Astrocyte (in vitro differentiated cells and primary cell): Measurements from ENCODE around the gene KRTAP9-8. TPM values are rescaled to one million over a fixed set of nuclear protein-coding genes. Genes with fewer than 3 reads are reported as not detected.
A peak's percentile ranks its signal among the peaks of the same experiment; 100 is the strongest.

Source experiments
- DNase-seq: peaks from one replicate; pipeline ENCODE4 v3.0.0-alpha.2; 2010; ENCODE audit warnings: low read depth
- FAIRE-seq: peaks from 2 replicates; lab custom pipeline; 2011; peaks lifted over from hg19 to GRCh38; lab: Jason Lieb, UNC
- H2AFZ ChIP-seq: 2 replicates; pipeline ENCODE4 v1.6.0; 2012; ENCODE audit warnings: low read depth, low read length, inconsistent platforms
- H3K27ac ChIP-seq: 2 replicates; pipeline ENCODE4 v1.5.1; 2011; ENCODE audit warnings: low read depth, low read length, inconsistent platforms
- H3K27me3 ChIP-seq: 2 replicates; pipeline ENCODE4 v1.6.0; 2011; ENCODE audit warnings: low read length, inconsistent platforms; ENCODE audit not compliant: insufficient read depth
- H3K36me3 ChIP-seq: 2 replicates; pipeline ENCODE4 v1.5.1; 2011; ENCODE audit warnings: low read length, inconsistent platforms; ENCODE audit not compliant: insufficient read depth
- H3K4me1 ChIP-seq: 2 replicates; pipeline ENCODE4 v1.5.1; 2011; ENCODE audit warnings: low read length, inconsistent platforms; ENCODE audit not compliant: insufficient read depth
- H3K4me2 ChIP-seq: 2 replicates; pipeline ENCODE4 v1.6.0; 2012; ENCODE audit warnings: low read length, inconsistent platforms
- H3K4me3 ChIP-seq: 2 replicates; pipeline ENCODE4 v1.5.1; 2011; ENCODE audit warnings: low read depth, mild to moderate bottlenecking, low read length, inconsistent platforms; ENCODE audit not compliant: insufficient read depth
- H3K79me2 ChIP-seq: 2 replicates; pipeline ENCODE4 v1.6.0; 2012; ENCODE audit warnings: mild to moderate bottlenecking, low read length, inconsistent platforms; ENCODE audit not compliant: insufficient read depth
- H3K9ac ChIP-seq: 2 replicates; pipeline ENCODE4 v1.6.0; 2012; ENCODE audit warnings: mild to moderate bottlenecking, low read length, inconsistent platforms
- H3K9me3 ChIP-seq: 2 replicates; pipeline ENCODE4 v1.5.1; 2012; ENCODE audit warnings: low read depth, mild to moderate bottlenecking, low read length, inconsistent platforms; ENCODE audit not compliant: insufficient read depth
- H4K20me1 ChIP-seq: 2 replicates; pipeline ENCODE4 v1.6.0; 2012; ENCODE audit warnings: low read length, inconsistent platforms; ENCODE audit not compliant: insufficient read depth
- H3K27ac Mint-ChIP-seq: one replicate; pipeline ENCODE4 v1.8.0; 2021; ENCODE audit warnings: mild to moderate bottlenecking, mixed read lengths; ENCODE audit not compliant: unreplicated experiment
- H3K27me3 Mint-ChIP-seq: one replicate; pipeline ENCODE4 v1.8.0; 2021; ENCODE audit warnings: low read depth, mixed read lengths; ENCODE audit not compliant: unreplicated experiment
- H3K36me3 Mint-ChIP-seq: one replicate; pipeline ENCODE4 v1.8.0; 2021; ENCODE audit warnings: low read depth, mixed read lengths; ENCODE audit not compliant: unreplicated experiment
- H3K4me1 Mint-ChIP-seq: one replicate; pipeline ENCODE4 v1.8.0; 2021; ENCODE audit warnings: low read depth, mixed read lengths; ENCODE audit not compliant: unreplicated experiment
- H3K4me3 Mint-ChIP-seq: one replicate; pipeline ENCODE4 v1.8.0; 2021; ENCODE audit warnings: mild to moderate bottlenecking, moderate library complexity, mixed read lengths; ENCODE audit not compliant: unreplicated experiment
- H3K9me3 Mint-ChIP-seq: one replicate; pipeline ENCODE4 v1.8.0; 2021; ENCODE audit warnings: mild to moderate bottlenecking, mixed read lengths; ENCODE audit not compliant: unreplicated experiment
- CTCF ChIP-seq: IDR thresholded peaks from 2 replicates; pipeline ENCODE4 v1.5.1; 2011; ENCODE audit warnings: low read depth, mild to moderate bottlenecking, inconsistent platforms, low read length, moderate library complexity; ENCODE audit not compliant: insufficient read depth
- EZH2 ChIP-seq: IDR thresholded peaks from 2 replicates; pipeline ENCODE4 v1.6.1; 2012; ENCODE audit warnings: mild to moderate bottlenecking, low read length, inconsistent platforms; ENCODE audit not compliant: insufficient read depth
- total RNA-seq: library from RNA; stranded (reverse); gene quantifications from 2 replicates; pipeline ENCODE4 v1.2.1, GENCODE V29; 2021

Gene KRTAP9-8
- total RNA-seq, 1 donor from 2014 or later = not detected

- FAIRE-seq (no peak), DNase-seq (peak; percentile 61)
- H3K36me3 ChIP-seq = no peaks in the 10 kb centered on the region
- H3K79me2 ChIP-seq = no peaks in the 10 kb centered on the region
- no peak overlapping the region for H3K27ac ChIP-seq
- no peaks in the 10 kb centered on the region for H3K36me3 Mint-ChIP-seq
- no peaks in the 10 kb centered on the region for H3K9me3 ChIP-seq
- H3K27me3 Mint-ChIP-seq = no peaks in the 10 kb centered on the region
- no peak overlapping the region for H3K4me3 ChIP-seq
- H3K27ac Mint-ChIP-seq = no peak overlapping the region
- H3K4me1 ChIP-seq = no peaks in the 10 kb centered on the region
- TF ChIP-seq CTCF (no peak), EZH2 (no peak)
- H2AFZ ChIP-seq = no peak overlapping the region
- H3K9me3 Mint-ChIP-seq = no peaks in the 10 kb centered on the region
- no peaks in the 10 kb centered on the region for H3K27me3 ChIP-seq
- peaks cover 17% of the 10 kb centered on the region for H3K4me1 Mint-ChIP-seq
- H3K4me2 ChIP-seq = no peak overlapping the region
- H3K4me3 Mint-ChIP-seq = no peak overlapping the region
- H3K9ac ChIP-seq = no peak overlapping the region
- H4K20me1 ChIP-seq = no peaks in the 10 kb centered on the region
These were observed 46.2 kb downstream of the KRTAP9-8 start for GRCh38 chr17:41284043-41284442.

GRCh38 chr17:41284546-41284945, 46.7 kb downstream of the KRTAP9-8 start:
- no peaks in the 10 kb centered on the region for H3K36me3 ChIP-seq
- FAIRE-seq (peak; percentile 29), DNase-seq (no peak)
- H4K20me1 ChIP-seq = no peaks in the 10 kb centered on the region
- H3K9me3 Mint-ChIP-seq = no peaks in the 10 kb centered on the region
- TF ChIP-seq CTCF = no peak
- TF ChIP-seq EZH2 = no peak
- H3K27ac Mint-ChIP-seq = no peak overlapping the region
- H3K27ac ChIP-seq = no peak overlapping the region
- no peak overlapping the region for H3K4me2 ChIP-seq
- no peak overlapping the region for H3K9ac ChIP-seq
- H3K27me3 Mint-ChIP-seq = no peaks in the 10 kb centered on the region
- H3K79me2 ChIP-seq = no peaks in the 10 kb centered on the region
- no peak overlapping the region for H3K4me3 Mint-ChIP-seq
- H2AFZ ChIP-seq = no peak overlapping the region
- H3K4me1 ChIP-seq = no peaks in the 10 kb centered on the region
- peaks cover 17% of the 10 kb centered on the region for H3K4me1 Mint-ChIP-seq
- H3K27me3 ChIP-seq = no peaks in the 10 kb centered on the region
- H3K36me3 Mint-ChIP-seq = no peaks in the 10 kb centered on the region
- no peaks in the 10 kb centered on the region for H3K9me3 ChIP-seq
- no peak overlapping the region for H3K4me3 ChIP-seq

GRCh38 chr17:41287050-41287449, 49.3 kb downstream of the KRTAP9-8 start:
- no peak overlapping the region for H3K27ac Mint-ChIP-seq
- H3K36me3 Mint-ChIP-seq = no peaks in the 10 kb centered on the region
- no peaks in the 10 kb centered on the region for H4K20me1 ChIP-seq
- H3K4me2 ChIP-seq = no peak overlapping the region
- H3K27ac ChIP-seq = no peak overlapping the region
- H3K4me1 Mint-ChIP-seq = peaks cover 17% of the 10 kb centered on the region
- H3K9me3 Mint-ChIP-seq = no peaks in the 10 kb centered on the region
- TF ChIP-seq CTCF (no peak), EZH2 (no peak)
- FAIRE-seq = no peak
- H3K9me3 ChIP-seq = no peaks in the 10 kb centered on the region
- no peaks in the 10 kb centered on the region for H3K27me3 Mint-ChIP-seq
- H2AFZ ChIP-seq = no peak overlapping the region
- H3K4me3 ChIP-seq = no peak overlapping the region
- H3K4me3 Mint-ChIP-seq = no peak overlapping the region
- H3K79me2 ChIP-seq = no peaks in the 10 kb centered on the region
- no peak for DNase-seq
- no peaks in the 10 kb centered on the region for H3K4me1 ChIP-seq
- no peak overlapping the region for H3K9ac ChIP-seq
- H3K36me3 ChIP-seq = no peaks in the 10 kb centered on the region
- H3K27me3 ChIP-seq = no peaks in the 10 kb centered on the region

Other genes with a start within 250 kb of the KRTAP9-8 start
- not detected in 2 replicates for gene KRTAP3-3, start 243.8 kb upstream of the KRTAP9-8 start, total RNA-seq
- gene KRTAP3-2, start 238.1 kb upstream of the KRTAP9-8 start, total RNA-seq = not detected in 2 replicates
- gene KRTAP3-1, start 228.9 kb upstream of the KRTAP9-8 start, total RNA-seq = not detected in 2 replicates
- not detected in 2 replicates for gene KRTAP1-5, start 210.8 kb upstream of the KRTAP9-8 start, total RNA-seq
- gene KRTAP1-4, start 207.8 kb upstream of the KRTAP9-8 start, total RNA-seq = not detected in 2 replicates
- gene KRTAP1-3, start 203.1 kb upstream of the KRTAP9-8 start, total RNA-seq = not detected in 2 replicates
- gene KRTAP1-1, start 196.5 kb upstream of the KRTAP9-8 start, total RNA-seq = not detected in 2 replicates
- gene KRTAP2-1, start 190.7 kb upstream of the KRTAP9-8 start, total RNA-seq = not detected in 2 replicates
- gene KRTAP2-2, start 182.8 kb upstream of the KRTAP9-8 start, total RNA-seq = not detected in 2 replicates
- 3.8 and 7.1 TPM in 2 replicates for gene KRTAP2-3, start 177.9 kb upstream of the KRTAP9-8 start, total RNA-seq
- gene KRTAP2-4, start 172.1 kb upstream of the KRTAP9-8 start, total RNA-seq = not detected in 2 replicates
- gene KRTAP4-7, start 153.8 kb upstream of the KRTAP9-8 start, total RNA-seq = not detected in 2 replicates
- gene KRTAP4-8, start 139.9 kb upstream of the KRTAP9-8 start, total RNA-seq = not detected in 2 replicates
- not detected in 2 replicates for gene KRTAP4-16, start 135.8 kb upstream of the KRTAP9-8 start, total RNA-seq
- not detected in 2 replicates for gene KRTAP4-9, start 132.6 kb upstream of the KRTAP9-8 start, total RNA-seq
- not detected in 2 replicates for gene KRTAP4-11, start 119.6 kb upstream of the KRTAP9-8 start, total RNA-seq
- gene KRTAP4-12, start 113.8 kb upstream of the KRTAP9-8 start, total RNA-seq = not detected in 2 replicates
- gene KRTAP4-6, start 97.5 kb upstream of the KRTAP9-8 start, total RNA-seq = not detected in 2 replicates
- gene KRTAP4-5, start 88.2 kb upstream of the KRTAP9-8 start, total RNA-seq = not detected in 2 replicates
- not detected in 2 replicates for gene KRTAP4-4, start 77.3 kb upstream of the KRTAP9-8 start, total RNA-seq
- not detected in 2 replicates for gene KRTAP4-3, start 69.8 kb upstream of the KRTAP9-8 start, total RNA-seq
- gene KRTAP4-2, start 59.8 kb upstream of the KRTAP9-8 start, total RNA-seq = not detected in 2 replicates
- gene KRTAP4-1, start 53.1 kb upstream of the KRTAP9-8 start, total RNA-seq = not detected in 2 replicates
- not detected in 2 replicates for gene KRTAP9-1, start 48.1 kb upstream of the KRTAP9-8 start, total RNA-seq
- gene KRTAP9-2, start 11.4 kb upstream of the KRTAP9-8 start, total RNA-seq = not detected in 2 replicates
- not detected in 2 replicates for gene KRTAP9-3, start 5.5 kb upstream of the KRTAP9-8 start, total RNA-seq
- not detected in 2 replicates for gene KRTAP9-4, start 11.7 kb downstream of the KRTAP9-8 start, total RNA-seq
- gene KRTAP9-9, start 17.4 kb downstream of the KRTAP9-8 start, total RNA-seq = not detected in 2 replicates
- not detected in 2 replicates for gene KRTAP9-6, start 27.4 kb downstream of the KRTAP9-8 start, total RNA-seq
- not detected in 2 replicates for gene KRTAP9-7, start 37.7 kb downstream of the KRTAP9-8 start, total RNA-seq
- not detected in 2 replicates for gene KRTAP29-1, start 64.9 kb downstream of the KRTAP9-8 start, total RNA-seq
- not detected in 2 replicates for gene KRTAP16-1, start 71.3 kb downstream of the KRTAP9-8 start, total RNA-seq
- gene KRTAP17-1, start 77.7 kb downstream of the KRTAP9-8 start, total RNA-seq = not detected in 2 replicates
- not detected in 2 replicates for gene KRT33A, start 112.8 kb downstream of the KRTAP9-8 start, total RNA-seq
- gene KRT33B, start 131.8 kb downstream of the KRTAP9-8 start, total RNA-seq = not detected in 2 replicates
- gene KRT34, start 144.3 kb downstream of the KRTAP9-8 start, total RNA-seq = not detected in 2 replicates
- not detected in 2 replicates for gene KRT31, start 159.6 kb downstream of the KRTAP9-8 start, total RNA-seq
- gene KRT37, start 186.6 kb downstream of the KRTAP9-8 start, total RNA-seq = not detected in 2 replicates
- not detected in 2 replicates for gene KRT38, start 203.0 kb downstream of the KRTAP9-8 start, total RNA-seq
- not detected in 2 replicates for gene KRT32, start 229.4 kb downstream of the KRTAP9-8 start, total RNA-seq
- not detected in 2 replicates for gene KRT35, start 243.2 kb downstream of the KRTAP9-8 start, total RNA-seq